Cardiac muscle cell (in vitro differentiated cells and primary cell): ENCODE results near the gene DMXL2. TPM values are rescaled to one million over a fixed set of nuclear protein-coding genes. Genes with fewer than 3 reads are reported as not detected.
"Not testable (repeated sequence)": the region's sequence is repeated elsewhere in the genome, so short reads cannot be mapped to it uniquely, and the experiment has no call there.

ENCODE experiments used
- DNase-seq, 2 donors: peaks; one replicate each; pipeline versions ENCODE4 v3.0.0 to v3.0.0-alpha.2; 2010 to 2017; ENCODE audit warnings: low read depth in 1 of 2, low spot score in 1 of 2
- H3K27ac ChIP-seq: fragments of 200-600 bp; sonication (generic); 2 replicates; pipeline ENCODE4 v1.5.1; 2016
- H3K27me3 ChIP-seq: fragments of 200-600 bp; sonication (generic); 2 replicates; pipeline ENCODE4 v1.6.0; 2016; ENCODE audit warnings: control low read depth
- H3K36me3 ChIP-seq: fragments of 200-600 bp; sonication (generic); 2 replicates; pipeline ENCODE4 v1.5.1; 2016; ENCODE audit warnings: control low read depth
- H3K4me1 ChIP-seq: fragments of 200-600 bp; sonication (generic); 2 replicates; pipeline ENCODE4 v1.8.1; 2017; ENCODE audit warnings: low read depth, mild to moderate bottlenecking, mixed run types
- H3K4me3 ChIP-seq: fragments of 200-600 bp; sonication (generic); 2 replicates; pipeline ENCODE4 v1.5.1; 2016; ENCODE audit warnings: mild to moderate bottlenecking
- H3K9me3 ChIP-seq: fragments of 200-600 bp; sonication (generic); 2 replicates; pipeline ENCODE4 v1.5.1; 2017; ENCODE audit warnings: low read depth, mild to moderate bottlenecking, control low read depth
- CTCF ChIP-seq: IDR thresholded peaks from 2 replicates; pipeline ENCODE4 v1.5.1; 2012; ENCODE audit warnings: low read depth, mild to moderate bottlenecking, low read length
- polyA plus RNA-seq: library from polyadenylated mRNA; unstranded; fragments of >200 nt; fragmentation: Nextera tagmentation; extraction: Ambion mirVana; gene quantifications from 2 replicates; pipeline ENCODE4 v1.2.1, GENCODE V29; 2016
- total RNA-seq: library from RNA; depleted of rRNA; stranded (reverse); fragments of >200 nt; gene quantifications from 2 replicates; pipeline ENCODE4 v1.2.3, GENCODE V29; 2016

Gene DMXL2
- total and polyA plus RNA-seq, 2 experiments from 2014 or later: 16.3 to 34.0 TPM

- no peak for DNase-seq
- no peaks in the 10 kb centered on the region for H3K4me1 ChIP-seq
- H3K27ac ChIP-seq: no peak overlapping the region
- peaks cover 3% of the 10 kb centered on the region for H3K36me3 ChIP-seq
- no peaks in the 10 kb centered on the region for H3K9me3 ChIP-seq
- H3K4me3 ChIP-seq: no peak overlapping the region
- TF ChIP-seq CTCF: no peak
- no peaks in the 10 kb centered on the region for H3K27me3 ChIP-seq
Observed at GRCh38 chr15:51443282-51443914, 179.2 kb downstream of the DMXL2 start.

GRCh38 chr15:51438526-51438925 lies 184.0 kb downstream of the DMXL2 start:
- no peak overlapping the region for H3K27ac ChIP-seq
- no peak for TF ChIP-seq CTCF
- H3K4me1 ChIP-seq: no peaks in the 10 kb centered on the region
- no peaks in the 10 kb centered on the region for H3K27me3 ChIP-seq
- H3K9me3 ChIP-seq: no peaks in the 10 kb centered on the region
- H3K36me3 ChIP-seq: no peaks in the 10 kb centered on the region
- no peak for DNase-seq
- H3K4me3 ChIP-seq: no peak overlapping the region

GRCh38 chr15:51425517-51426040 lies 197.0 kb downstream of the DMXL2 start:
- no peak overlapping the region for H3K4me3 ChIP-seq
- H3K27me3 ChIP-seq: no peaks in the 10 kb centered on the region
- H3K36me3 ChIP-seq: no peaks in the 10 kb centered on the region
- TF ChIP-seq CTCF: no peak
- H3K9me3 ChIP-seq: no peaks in the 10 kb centered on the region
- H3K4me1 ChIP-seq: no peaks in the 10 kb centered on the region
- no peak for DNase-seq
- H3K27ac ChIP-seq: no peak overlapping the region

- Histone ChIP-seq H3K36me3 (no peaks in the 10 kb centered on the region), H3K4me1 (no peaks in the 10 kb centered on the region), H3K27me3 (no peaks in the 10 kb centered on the region), H3K4me3 (no peak overlapping the region), H3K27ac (no peak overlapping the region), H3K9me3 (no peaks in the 10 kb centered on the region)
- DNase-seq: no peak
- TF ChIP-seq CTCF: no peak
Observed at GRCh38 chr15:51424780-51425179, 197.8 kb downstream of the DMXL2 start.

GRCh38 chr15:51423040-51423439 lies 199.5 kb downstream of the DMXL2 start:
- H3K4me3 ChIP-seq, H3K4me1 ChIP-seq, DNase-seq, H3K27ac ChIP-seq, H3K9me3 ChIP-seq, H3K27me3 ChIP-seq, H3K36me3 ChIP-seq: not testable (repeated sequence)

- Histone ChIP-seq H3K4me1 (no peaks in the 10 kb centered on the region), H3K27me3 (no peaks in the 10 kb centered on the region), H3K27ac (no peak overlapping the region), H3K36me3 (no peaks in the 10 kb centered on the region), H3K4me3 (no peak overlapping the region), H3K9me3 (no peaks in the 10 kb centered on the region)
- no peak for TF ChIP-seq CTCF
- DNase-seq: no peak
Observed at GRCh38 chr15:51416129-51416528, 206.4 kb downstream of the DMXL2 start.
